ENCODE results near the gene ZCCHC14. TPM values are rescaled to one million over a fixed set of nuclear protein-coding genes. Genes with fewer than 3 reads are reported as not detected.

The ZCCHC14 gene
- total RNA-seq, 4 donors from 2014 or later = 21.8 to 64.0 (median 28.8) TPM

DNA sequence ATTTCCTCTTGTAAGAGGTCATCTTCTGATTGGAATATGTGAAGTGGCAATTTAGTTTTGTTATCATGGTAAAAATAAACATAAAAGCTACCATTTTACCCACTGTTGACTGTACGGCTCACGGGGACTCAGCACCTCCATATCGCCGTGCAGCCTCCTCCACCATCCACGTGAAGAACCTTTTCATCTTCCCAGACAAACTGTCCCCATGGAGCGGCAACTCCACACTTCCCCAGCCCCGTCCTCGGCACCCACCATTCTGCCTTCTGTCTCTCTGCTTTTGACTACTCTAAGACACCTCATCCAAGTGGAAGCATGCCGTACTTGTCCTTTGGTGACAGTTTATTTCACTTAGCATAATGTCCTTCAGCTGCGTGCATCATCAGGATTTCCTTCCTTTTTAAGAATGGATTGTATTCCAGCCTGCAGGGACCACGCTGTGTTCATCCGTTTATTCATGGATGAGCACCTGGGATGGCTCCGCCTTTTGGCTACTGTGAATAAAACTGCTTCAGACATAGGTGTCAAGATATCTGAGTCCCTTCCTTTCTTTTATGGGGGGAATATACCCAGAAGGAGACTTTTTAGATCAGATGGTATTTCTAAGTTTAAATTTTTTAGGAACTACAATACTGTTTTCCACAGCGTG, 123.6 kb downstream of the ZCCHC14 start:
- Histone ChIP-seq H3K36me3 (peaks cover 7% of the 10 kb centered on the region), H3K4me1 (peaks cover 18% of the 10 kb centered on the region), H3K27ac (no peak overlapping the region), H3K4me3 (no peak overlapping the region), H3K9me3 (no peaks in the 10 kb centered on the region), H3K27me3 (no peaks in the 10 kb centered on the region)
- DNase-seq (ENCODE audit: low spot score in 2 of 2) = no peak
- TF ChIP-seq, protein P1, sequence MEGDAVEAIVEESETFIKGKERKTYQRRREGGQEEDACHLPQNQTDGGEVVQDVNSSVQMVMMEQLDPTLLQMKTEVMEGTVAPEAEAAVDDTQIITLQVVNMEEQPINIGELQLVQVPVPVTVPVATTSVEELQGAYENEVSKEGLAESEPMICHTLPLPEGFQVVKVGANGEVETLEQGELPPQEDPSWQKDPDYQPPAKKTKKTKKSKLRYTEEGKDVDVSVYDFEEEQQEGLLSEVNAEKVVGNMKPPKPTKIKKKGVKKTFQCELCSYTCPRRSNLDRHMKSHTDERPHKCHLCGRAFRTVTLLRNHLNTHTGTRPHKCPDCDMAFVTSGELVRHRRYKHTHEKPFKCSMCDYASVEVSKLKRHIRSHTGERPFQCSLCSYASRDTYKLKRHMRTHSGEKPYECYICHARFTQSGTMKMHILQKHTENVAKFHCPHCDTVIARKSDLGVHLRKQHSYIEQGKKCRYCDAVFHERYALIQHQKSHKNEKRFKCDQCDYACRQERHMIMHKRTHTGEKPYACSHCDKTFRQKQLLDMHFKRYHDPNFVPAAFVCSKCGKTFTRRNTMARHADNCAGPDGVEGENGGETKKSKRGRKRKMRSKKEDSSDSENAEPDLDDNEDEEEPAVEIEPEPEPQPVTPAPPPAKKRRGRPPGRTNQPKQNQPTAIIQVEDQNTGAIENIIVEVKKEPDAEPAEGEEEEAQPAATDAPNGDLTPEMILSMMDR (IDR thresholded peaks at IDR 0.05) = no peak
- TF ChIP-seq POLR2A (IDR thresholded peaks at IDR 0.05) (no peak), POLR2AphosphoS5 (IDR thresholded peaks at IDR 0.05) (no peak), EP300 (IDR thresholded peaks at IDR 0.05) (no peak)
- 89% methylated on average over 14 of the region's 14 CpGs for WGBS

DNA sequence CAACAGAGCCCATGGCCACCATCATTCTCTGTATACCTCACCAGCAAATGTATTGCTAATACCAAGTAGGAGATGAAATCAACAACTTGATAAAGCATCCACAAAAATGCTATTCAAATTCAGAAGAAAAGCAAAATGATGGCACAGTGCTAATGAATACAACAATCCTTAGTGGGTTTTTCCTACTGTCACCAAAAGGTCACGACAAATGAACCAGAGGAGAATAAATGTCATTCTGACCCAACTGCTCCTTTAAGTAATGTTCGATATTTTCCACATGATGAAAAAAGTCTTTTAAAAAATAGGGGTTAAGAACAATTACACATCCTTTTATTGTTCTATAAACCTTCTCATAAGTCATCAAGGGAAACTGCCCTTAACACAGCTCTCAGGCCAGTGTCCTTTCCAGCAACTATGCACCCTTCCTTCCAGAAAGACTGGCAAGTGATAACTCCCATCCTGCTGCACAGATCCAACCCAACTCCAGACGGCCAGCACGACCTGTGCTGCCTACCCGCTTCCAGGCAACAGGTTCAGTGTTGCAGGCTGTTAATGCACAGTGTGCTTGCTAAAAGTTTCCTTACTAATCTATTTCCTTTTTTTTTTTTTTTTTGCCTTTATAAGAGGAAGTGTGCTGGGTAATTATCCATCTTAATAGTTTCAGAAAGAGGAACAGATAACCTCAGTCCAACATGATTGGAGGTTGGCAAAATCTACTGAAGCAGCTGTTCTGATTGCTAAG, 124.6 kb downstream of the ZCCHC14 start:
- Histone ChIP-seq H3K9me3 (no peaks in the 10 kb centered on the region), H3K27ac (no peak overlapping the region), H3K4me1 (peaks cover 28% of the 10 kb centered on the region), H3K4me3 (no peak overlapping the region), H3K27me3 (no peaks in the 10 kb centered on the region), H3K36me3 (peaks cover 9% of the 10 kb centered on the region)
- DNase-seq (ENCODE audit: low spot score in 2 of 2) = no peak
- WGBS = 61% methylated on average over 5 of the region's 5 CpGs
- TF ChIP-seq POLR2A (IDR thresholded peaks at IDR 0.05) = no peak
- no peak for TF ChIP-seq POLR2AphosphoS5 (IDR thresholded peaks at IDR 0.05)
- TF ChIP-seq, protein P1 (IDR thresholded peaks at IDR 0.05) = no peak
- TF ChIP-seq EP300 (IDR thresholded peaks at IDR 0.05) = no peak

DNA sequence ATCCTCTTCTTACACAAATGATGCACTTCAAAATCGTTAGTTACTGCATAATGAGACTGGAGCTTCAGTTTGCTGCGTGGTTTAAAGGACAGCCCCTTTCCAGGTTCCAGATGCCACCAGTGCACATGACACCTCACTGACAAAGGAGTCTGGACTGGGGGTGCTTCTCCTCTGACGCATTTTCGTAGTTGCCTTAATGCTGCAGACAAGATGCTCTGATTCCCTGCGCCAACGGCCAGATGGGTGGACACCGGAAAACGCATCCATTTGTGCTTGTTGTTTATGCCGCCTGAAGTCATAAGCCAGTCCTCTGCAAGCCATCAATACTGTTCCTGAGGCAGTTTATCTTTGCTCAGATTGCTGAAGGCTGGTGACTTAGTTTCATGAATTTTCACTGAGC, 125.3 kb downstream of the ZCCHC14 start:
- H3K9me3 ChIP-seq = no peaks in the 10 kb centered on the region
- H3K36me3 ChIP-seq = peaks cover 12% of the 10 kb centered on the region
- 87% methylated on average over 9 of the region's 9 CpGs for WGBS
- H3K4me3 ChIP-seq = no peak overlapping the region
- H3K4me1 ChIP-seq = peaks cover 28% of the 10 kb centered on the region
- no peak for TF ChIP-seq POLR2A (IDR thresholded peaks at IDR 0.05)
- H3K27ac ChIP-seq = no peak overlapping the region
- H3K27me3 ChIP-seq = no peaks in the 10 kb centered on the region
- DNase-seq (ENCODE audit: low spot score in 2 of 2) = no peak

DNA sequence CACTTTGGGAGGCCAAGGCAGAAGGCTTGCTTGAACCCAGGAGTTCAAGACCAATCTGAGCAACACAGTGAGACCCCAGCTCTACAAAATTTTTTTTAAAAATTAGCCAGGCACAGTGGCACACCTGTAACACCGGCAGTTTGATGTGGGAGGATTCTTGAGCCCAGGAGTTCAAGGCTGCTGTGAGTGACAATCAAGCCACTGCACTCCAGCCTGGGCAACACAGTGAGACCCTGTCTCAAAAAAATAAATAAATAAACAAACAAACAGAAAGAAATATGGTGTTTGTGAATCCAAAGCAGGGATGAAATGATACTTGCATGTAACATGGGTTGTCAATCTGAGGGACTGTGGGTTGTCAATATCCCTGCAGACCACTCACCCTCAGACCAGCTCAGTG, 125.9 kb downstream of the ZCCHC14 start:
- H3K27ac ChIP-seq = no peak overlapping the region
- TF ChIP-seq POLR2A (IDR thresholded peaks at IDR 0.05) (no peak), POLR2AphosphoS5 (IDR thresholded peaks at IDR 0.05) (no peak)
- WGBS = 100% methylated on average over 1 of the region's 1 CpG
- H3K9me3 ChIP-seq = no peaks in the 10 kb centered on the region
- H3K36me3 ChIP-seq = peaks cover 18% of the 10 kb centered on the region
- no peak overlapping the region for H3K4me3 ChIP-seq
- H3K27me3 ChIP-seq = no peaks in the 10 kb centered on the region
- peaks cover 28% of the 10 kb centered on the region for H3K4me1 ChIP-seq
- DNase-seq (ENCODE audit: low spot score in 2 of 2) = no peak

DNA sequence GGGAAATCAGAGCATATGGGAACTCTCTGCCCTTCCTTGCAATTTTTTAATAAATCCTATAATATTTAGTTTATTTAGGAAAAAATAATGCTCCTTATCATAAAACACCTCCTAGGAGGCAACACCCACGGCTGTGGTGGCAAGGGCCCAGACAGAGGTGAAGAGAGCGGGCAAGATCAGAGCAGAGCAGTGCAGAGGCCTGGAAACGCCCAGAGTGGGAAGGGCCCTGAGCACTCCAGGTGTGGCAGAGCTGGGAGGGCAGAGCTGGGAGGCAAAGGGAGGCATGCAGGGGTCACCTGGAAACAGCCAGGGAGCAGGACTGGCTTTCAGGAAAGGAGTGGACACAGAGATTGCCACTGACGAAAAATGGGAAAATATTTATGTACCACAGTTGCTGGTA, 126.5 kb downstream of the ZCCHC14 start:
- Histone ChIP-seq H3K36me3 (peaks cover 24% of the 10 kb centered on the region), H3K9me3 (no peaks in the 10 kb centered on the region), H3K27ac (no peak overlapping the region), H3K27me3 (no peaks in the 10 kb centered on the region), H3K4me3 (no peak overlapping the region), H3K4me1 (peaks cover 28% of the 10 kb centered on the region)
- 56% methylated on average over 4 of the region's 4 CpGs for WGBS
- TF ChIP-seq EP300 (IDR thresholded peaks at IDR 0.05) = no peak
- TF ChIP-seq POLR2A (IDR thresholded peaks at IDR 0.05) = no peak
- TF ChIP-seq POLR2AphosphoS5 (IDR thresholded peaks at IDR 0.05) = no peak
- TF ChIP-seq, protein P1 (IDR thresholded peaks at IDR 0.05) = no peak
- no peak for DNase-seq (ENCODE audit: low spot score in 2 of 2)

DNA sequence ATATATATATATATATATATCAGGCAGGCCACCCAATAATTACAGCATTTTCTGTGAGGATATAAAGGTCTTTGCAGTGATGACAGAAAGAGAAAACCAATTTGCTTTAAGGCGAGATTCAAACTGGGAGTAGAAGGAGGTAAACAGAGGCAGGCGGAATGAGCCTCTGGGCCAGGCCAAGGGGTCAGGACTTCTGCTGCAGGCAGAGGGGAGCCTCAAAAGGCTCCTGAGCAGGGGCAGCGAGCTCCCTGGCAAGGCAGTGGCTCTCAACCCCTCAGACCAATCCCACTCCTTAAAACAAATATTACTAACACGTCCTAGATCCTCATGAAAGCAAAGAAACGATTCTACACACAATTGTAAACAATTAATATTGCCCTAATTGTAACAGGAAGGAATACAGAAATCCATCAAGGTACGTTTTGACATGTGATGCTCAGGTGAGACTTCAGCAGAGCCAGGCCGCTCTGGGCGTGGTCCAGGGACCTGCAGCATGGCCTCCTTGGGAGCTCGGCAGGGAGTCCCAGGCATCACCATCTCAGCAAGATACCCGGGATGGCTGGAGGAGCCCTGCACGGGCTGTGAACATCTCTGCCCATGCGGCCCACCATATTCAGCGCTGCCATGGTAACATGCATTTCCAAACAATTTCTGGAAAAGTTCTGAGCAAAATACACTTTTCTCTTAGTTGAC, 127.7 kb downstream of the ZCCHC14 start:
- Histone ChIP-seq H3K36me3 (peaks cover 34% of the 10 kb centered on the region), H3K27ac (no peak overlapping the region), H3K27me3 (no peaks in the 10 kb centered on the region), H3K4me1 (peaks cover 21% of the 10 kb centered on the region), H3K9me3 (no peaks in the 10 kb centered on the region), H3K4me3 (no peak overlapping the region)
- no peak for DNase-seq (ENCODE audit: low spot score in 2 of 2)
- 83% methylated on average over 9 of the region's 13 CpGs for WGBS
- no peak for TF ChIP-seq POLR2A (IDR thresholded peaks at IDR 0.05)
- TF ChIP-seq POLR2AphosphoS5 (IDR thresholded peaks at IDR 0.05) = no peak
- TF ChIP-seq EP300 (IDR thresholded peaks at IDR 0.05) = no peak
- TF ChIP-seq, protein P1 (IDR thresholded peaks at IDR 0.05) = no peak
